ENCODE measurements around the gene USF2. TPM values are rescaled to one million over a fixed set of nuclear protein-coding genes. Genes with fewer than 3 reads are reported as not detected.

The USF2 gene
- total RNA-seq, 1 donor from 2014 or later = 133 TPM

GRCh38 chr19:35240327-35240726 is 28.4 kb upstream of the USF2 start:
- no peak overlapping the region for H3K27ac Mint-ChIP-seq
- H3K27me3 Mint-ChIP-seq = peaks cover 25% of the 10 kb centered on the region
- H3K4me3 Mint-ChIP-seq = no peak overlapping the region
- TF ChIP-seq CTCF (conservative IDR thresholded peaks at IDR 0.05) = no peak
- no peaks in the 10 kb centered on the region for H3K9me3 Mint-ChIP-seq
- DNase-seq (ENCODE audit: extremely low spot score, unreplicated experiment) = no peak
- H3K36me3 Mint-ChIP-seq = no peaks in the 10 kb centered on the region
- H3K4me1 Mint-ChIP-seq (ENCODE audit: unreplicated experiment) = no peaks in the 10 kb centered on the region

DNA sequence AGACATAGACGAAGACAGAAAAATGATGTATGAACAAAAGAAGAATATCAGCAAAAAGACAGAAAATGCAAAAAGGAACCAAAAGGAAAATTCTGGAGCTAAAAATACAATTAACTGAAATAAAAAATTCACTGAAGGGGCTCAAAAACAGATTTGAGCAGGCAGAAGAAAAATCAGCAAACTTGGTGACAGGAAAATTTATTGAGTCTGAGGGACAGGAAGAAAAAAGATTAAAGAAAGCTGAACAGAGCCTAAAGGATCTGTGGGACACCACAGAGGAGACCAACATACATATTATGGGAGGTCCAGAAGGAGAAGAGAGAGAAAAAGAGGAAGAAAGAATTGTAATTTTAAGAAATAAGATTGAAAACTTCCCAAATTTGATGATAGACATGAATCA is 27.3 kb upstream of the USF2 start:
- H3K4me3 Mint-ChIP-seq = no peak overlapping the region
- no peaks in the 10 kb centered on the region for H3K9me3 Mint-ChIP-seq
- TF ChIP-seq CTCF (conservative IDR thresholded peaks at IDR 0.05) = no peak
- no peak overlapping the region for H3K27ac Mint-ChIP-seq
- no peaks in the 10 kb centered on the region for H3K36me3 Mint-ChIP-seq
- peaks cover 33% of the 10 kb centered on the region for H3K27me3 Mint-ChIP-seq
- H3K4me1 Mint-ChIP-seq (ENCODE audit: unreplicated experiment) = no peaks in the 10 kb centered on the region
- no peak for DNase-seq (ENCODE audit: extremely low spot score, unreplicated experiment)

DNA sequence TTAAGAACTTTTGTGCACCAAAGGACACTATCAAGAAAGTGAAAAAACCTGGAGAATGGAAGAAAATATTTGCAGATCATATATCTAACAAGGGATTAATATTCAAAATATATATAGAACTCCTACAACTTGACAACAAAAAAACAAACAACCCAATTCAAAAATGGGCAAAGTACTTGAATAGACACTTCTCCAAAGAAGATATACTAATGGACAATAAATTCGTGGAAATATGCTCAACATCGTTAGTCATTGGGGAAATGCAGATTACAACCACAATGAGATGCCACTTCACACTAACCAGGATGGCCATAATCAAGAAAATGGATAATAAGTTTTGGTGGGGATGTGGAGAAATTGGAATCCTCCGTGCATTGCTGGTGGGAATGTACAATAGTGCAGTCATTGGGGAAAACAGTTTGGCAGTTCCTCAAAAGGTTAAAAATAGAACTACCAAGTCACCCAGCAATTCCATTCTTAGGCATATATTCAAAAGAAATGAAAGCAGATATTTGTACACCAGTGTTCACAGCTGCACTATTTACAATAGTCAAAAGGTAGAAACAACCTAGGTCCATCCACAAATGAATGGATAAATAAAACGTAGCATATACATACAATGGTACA is 22.2 kb upstream of the USF2 start:
- no peak for TF ChIP-seq CTCF (conservative IDR thresholded peaks at IDR 0.05)
- no peaks in the 10 kb centered on the region for H3K9me3 Mint-ChIP-seq
- H3K4me3 Mint-ChIP-seq = peak overlapping the region; percentile 61
- H3K27ac Mint-ChIP-seq = peak overlapping the region; percentile 98
- H3K4me1 Mint-ChIP-seq (ENCODE audit: unreplicated experiment) = peaks cover 13% of the 10 kb centered on the region
- H3K27me3 Mint-ChIP-seq = peaks cover 65% of the 10 kb centered on the region
- no peak for DNase-seq (ENCODE audit: extremely low spot score, unreplicated experiment)
- no peaks in the 10 kb centered on the region for H3K36me3 Mint-ChIP-seq

DNA sequence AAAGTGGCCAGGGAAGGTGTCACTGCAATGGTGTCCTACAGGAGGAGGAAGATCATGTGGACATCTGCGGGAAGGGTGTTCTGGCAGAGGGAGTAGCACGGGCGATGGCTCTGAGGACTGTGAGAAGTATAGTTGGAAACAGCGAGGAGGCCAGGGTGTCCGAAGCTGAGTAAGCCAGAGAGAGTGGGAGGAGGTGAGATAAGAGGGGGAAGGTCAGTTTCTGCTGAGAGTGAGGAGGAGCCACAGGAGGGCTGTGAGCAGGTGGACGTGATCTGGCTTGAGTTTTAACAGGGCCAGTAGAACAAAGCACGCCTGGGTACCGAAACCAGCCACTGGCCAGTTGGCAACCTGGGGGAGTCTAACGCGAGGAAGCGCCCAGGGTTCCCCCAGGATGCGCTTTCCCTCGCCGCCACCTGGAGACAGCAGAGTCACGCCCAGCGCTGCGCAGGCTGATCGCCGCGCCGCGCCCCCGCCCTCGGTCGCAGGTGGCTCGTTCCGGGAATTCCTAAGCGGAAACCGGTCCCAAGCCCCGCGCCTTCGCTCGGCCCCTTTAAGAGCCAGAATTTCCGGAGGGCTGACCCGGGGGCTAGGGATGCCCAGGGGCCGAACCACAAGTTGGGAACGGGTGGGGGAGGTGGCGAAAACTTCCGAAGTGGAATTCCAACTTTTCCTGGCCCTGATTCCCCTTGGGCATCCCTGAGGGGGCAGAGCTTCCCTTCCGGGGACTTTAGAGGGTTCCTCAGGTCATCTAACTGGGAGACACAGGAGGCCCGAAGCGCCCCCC is 21.0 kb upstream of the USF2 start:
- H3K27ac Mint-ChIP-seq = peak overlapping the region; percentile 98
- H3K4me3 Mint-ChIP-seq = peak overlapping the region; percentile 97
- DNase-seq (ENCODE audit: extremely low spot score, unreplicated experiment) = peak; percentile 88

More for the DNA sequence above, 21.0 kb upstream of the USF2 start:
- H3K27me3 Mint-ChIP-seq = peaks cover 65% of the 10 kb centered on the region
- peak; percentile 59 for TF ChIP-seq CTCF (conservative IDR thresholded peaks at IDR 0.05)
- H3K9me3 Mint-ChIP-seq = no peaks in the 10 kb centered on the region
- H3K4me1 Mint-ChIP-seq (ENCODE audit: unreplicated experiment) = peaks cover 13% of the 10 kb centered on the region
- no peaks in the 10 kb centered on the region for H3K36me3 Mint-ChIP-seq

Measured in type B pancreatic cell (in vitro differentiated cells).